ENCODE data around the gene MYCBP2.

GRCh38 chr13:77028202-77028601 is 298.7 kb downstream of the MYCBP2 start:
- TF ChIP-seq CTCF (IDR thresholded peaks at IDR 0.05 in 8 of 11, conservative IDR thresholded peaks at IDR 0.05 in 3 of 11) (no peak), POLR2AphosphoS5 (IDR thresholded peaks at IDR 0.05) (no peak)
